Sigmoid colon (tissue), 7 donors: ENCODE measurements around the gene COL4A2. TPM values are rescaled to one million over a fixed set of nuclear protein-coding genes. Genes with fewer than 3 reads are reported as not detected.

ENCODE experiments used
- DNase-seq: peaks from one replicate; pipeline ENCODE4 v3.0.0-alpha.2; 2019
- H3K27ac ChIP-seq, 4 donors: fragments of 200-600 bp; sonication (generic); one replicate each; pipeline ENCODE4 v1.5.1; 2016 to 2019; ENCODE audit warnings: mild to moderate bottlenecking in 1 of 4
- H3K27me3 ChIP-seq, 3 donors: fragments of 200-600 bp; sonication (generic); one replicate each; pipeline ENCODE4 v1.5.1; 2019; ENCODE audit warnings: mild to moderate bottlenecking in 1 of 3
- H3K36me3 ChIP-seq, 4 donors: fragments of 200-600 bp; sonication (generic); one replicate each; pipeline ENCODE4 v1.5.1; 2016 to 2019
- H3K4me1 ChIP-seq, 4 donors: fragments of 200-600 bp; sonication (generic); one replicate each; pipeline ENCODE4 v1.5.1; 2017 to 2019
- H3K4me3 ChIP-seq, 4 donors: fragments of 200-600 bp; sonication (generic); one replicate each; pipeline ENCODE4 v1.5.1; 2017 to 2019; ENCODE audit warnings: mild to moderate bottlenecking in 2 of 4, moderate library complexity in 1 of 4
- H3K9me3 ChIP-seq, 4 donors: fragments of 200-600 bp in 3 of 4; sonication (generic) in 3 of 4; one replicate each; pipeline versions ENCODE4 v1.5.1 to v1.6.1; 2013 to 2019
- EP300 ChIP-seq, 4 donors: sonication (generic); formaldehyde crosslinking; IDR thresholded peaks; one replicate each; pipeline ENCODE4 v1.6.1; 2017; ENCODE audit warnings: antibody characterized with exemption in 4 of 4
- POLR2A ChIP-seq, 2 donors: fragments of 450-650 bp; IDR thresholded peaks; one replicate each; pipeline ENCODE4 v1.6.1; 2016; ENCODE audit warnings: antibody characterized with exemption in 2 of 2, mild to moderate bottlenecking in 2 of 2, moderate library complexity in 2 of 2
- POLR2AphosphoS5 ChIP-seq, 4 donors: sonication (generic); formaldehyde crosslinking; IDR thresholded peaks; one replicate each; pipeline ENCODE4 v1.6.1; 2017; ENCODE audit warnings: antibody characterized with exemption in 4 of 4
- WGBS, 2 donors: extraction: QIAGEN DNeasy Blood & Tissue Kit; methylation state at CpG; one replicate each; pipeline ENCODE4 v1.1.7; 2013; 5-methylcytosine and 5-hydroxymethylcytosine counted together
- intact Hi-C: fragments of 100-400 bp; cut with DNase I; formaldehyde crosslinking; loops from one replicate; pipeline ENCODE4 v1.15.1; 2023
- polyA plus RNA-seq, 3 donors: library from polyadenylated mRNA; stranded (reverse); fragments of 200-250 nt; gene quantifications; one replicate each; pipeline ENCODE4 v1.2.3, GENCODE V29; 2013
- total RNA-seq, 4 donors: library from RNA; depleted of rRNA; stranded (reverse); fragments of >200 nt; gene quantifications; one replicate each; pipeline ENCODE4 v1.1.0, GENCODE V29; 2016
- TF ChIP-seq, protein P1 (sequence below), 4 experiments: fragments of 450-650 bp in 3 of 4; fragments of 200-600 bp in 1 of 4; IDR thresholded peaks; one replicate each; pipeline ENCODE4 v1.5.1; 2016 to 2019; ENCODE audit warnings: antibody characterized with exemption in 4 of 4, mild to moderate bottlenecking in 3 of 4, moderate library complexity in 2 of 4
- donor health status: healthy with polysubstance abuse.
- donor health status: Bipolar disorder and iron deficiency.
- donor health status: healthy.

COL4A2 gene
- total and polyA plus RNA-seq, 7 donors: 24.0 to 1,039 (median 306) TPM

DNA sequence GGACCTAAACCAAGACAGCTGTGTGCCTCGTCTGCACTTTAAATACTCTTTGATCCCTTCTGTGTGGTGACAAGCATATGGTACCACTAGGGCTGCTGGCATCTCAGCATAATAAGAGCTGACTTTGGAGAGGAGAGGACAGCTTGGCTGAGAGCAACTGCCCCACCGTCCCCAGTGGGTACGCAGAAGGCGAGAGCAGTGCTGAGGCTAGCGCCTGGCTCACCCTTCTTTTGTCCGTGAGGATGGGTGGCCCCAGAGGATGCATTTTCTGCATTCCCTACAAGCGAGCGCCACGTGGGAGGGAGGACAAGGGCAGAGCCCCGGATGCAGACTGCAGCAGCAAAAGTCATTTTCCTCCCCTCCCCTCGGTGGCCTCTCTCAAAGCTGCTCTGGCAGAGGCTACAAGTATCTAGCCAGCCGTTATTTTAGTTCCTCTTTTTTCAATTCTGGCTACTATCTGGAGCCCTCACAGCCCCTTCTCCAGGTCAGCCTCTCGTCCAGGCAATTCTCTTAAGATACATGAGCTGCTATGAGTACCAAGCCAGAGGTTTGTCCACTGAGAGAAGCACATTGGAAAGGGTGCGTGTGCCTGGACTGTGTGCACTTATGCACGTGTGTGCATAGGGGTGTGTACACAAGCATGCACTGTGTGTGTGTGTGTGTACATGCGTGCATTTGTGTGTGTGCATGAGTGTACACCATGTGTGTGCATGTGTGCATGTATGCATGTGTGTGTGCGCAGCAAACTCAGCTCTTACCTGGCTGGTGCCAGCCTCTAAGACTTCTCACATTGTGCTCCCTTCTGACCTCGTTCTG, 203.1 kb downstream of the COL4A2 start:
- no peak for TF ChIP-seq EP300 (IDR thresholded peaks at IDR 0.05)
- no peak for TF ChIP-seq POLR2A (IDR thresholded peaks at IDR 0.05)
- TF ChIP-seq, protein P1, sequence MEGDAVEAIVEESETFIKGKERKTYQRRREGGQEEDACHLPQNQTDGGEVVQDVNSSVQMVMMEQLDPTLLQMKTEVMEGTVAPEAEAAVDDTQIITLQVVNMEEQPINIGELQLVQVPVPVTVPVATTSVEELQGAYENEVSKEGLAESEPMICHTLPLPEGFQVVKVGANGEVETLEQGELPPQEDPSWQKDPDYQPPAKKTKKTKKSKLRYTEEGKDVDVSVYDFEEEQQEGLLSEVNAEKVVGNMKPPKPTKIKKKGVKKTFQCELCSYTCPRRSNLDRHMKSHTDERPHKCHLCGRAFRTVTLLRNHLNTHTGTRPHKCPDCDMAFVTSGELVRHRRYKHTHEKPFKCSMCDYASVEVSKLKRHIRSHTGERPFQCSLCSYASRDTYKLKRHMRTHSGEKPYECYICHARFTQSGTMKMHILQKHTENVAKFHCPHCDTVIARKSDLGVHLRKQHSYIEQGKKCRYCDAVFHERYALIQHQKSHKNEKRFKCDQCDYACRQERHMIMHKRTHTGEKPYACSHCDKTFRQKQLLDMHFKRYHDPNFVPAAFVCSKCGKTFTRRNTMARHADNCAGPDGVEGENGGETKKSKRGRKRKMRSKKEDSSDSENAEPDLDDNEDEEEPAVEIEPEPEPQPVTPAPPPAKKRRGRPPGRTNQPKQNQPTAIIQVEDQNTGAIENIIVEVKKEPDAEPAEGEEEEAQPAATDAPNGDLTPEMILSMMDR (IDR thresholded peaks at IDR 0.05): no peak
- no peak for TF ChIP-seq POLR2AphosphoS5 (IDR thresholded peaks at IDR 0.05)
- intact Hi-C loops: loop anchor here (5.0 kb wide), 1 partner anchor 52 kb away; the partner anchor contains the start of gene RAB20

DNA sequence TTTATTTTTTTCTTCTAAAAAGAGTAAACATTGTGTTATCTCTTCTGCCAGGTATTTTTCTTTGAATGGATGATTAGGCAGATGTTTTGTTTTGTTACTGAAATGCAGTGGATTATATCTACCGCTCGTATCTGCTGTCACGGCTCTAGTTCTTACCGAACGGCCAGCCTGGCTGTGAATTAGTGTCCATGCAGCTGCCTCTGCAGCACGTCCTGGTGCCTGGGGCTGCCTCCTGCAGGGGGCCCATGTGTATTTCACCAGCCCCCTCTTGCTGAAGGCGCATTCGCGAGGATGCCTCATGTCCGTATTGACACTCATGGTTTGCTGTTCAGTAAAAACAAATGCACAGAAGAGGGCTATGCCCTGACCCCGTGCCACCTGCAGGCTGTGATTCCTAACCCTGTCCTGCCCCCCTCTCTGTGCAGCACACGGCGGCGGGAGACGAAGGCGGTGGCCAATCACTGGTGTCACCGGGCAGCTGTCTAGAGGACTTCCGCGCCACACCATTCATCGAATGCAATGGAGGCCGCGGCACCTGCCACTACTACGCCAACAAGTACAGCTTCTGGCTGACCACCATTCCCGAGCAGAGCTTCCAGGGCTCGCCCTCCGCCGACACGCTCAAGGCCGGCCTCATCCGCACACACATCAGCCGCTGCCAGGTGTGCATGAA, 204.6 kb downstream of the COL4A2 start:
- no peaks in the 10 kb centered on the region for H3K27me3 ChIP-seq
- no peaks in the 10 kb centered on the region for H3K9me3 ChIP-seq
- TF ChIP-seq, protein P1 (IDR thresholded peaks at IDR 0.05): no peak
- no peak for TF ChIP-seq POLR2AphosphoS5 (IDR thresholded peaks at IDR 0.05)
- TF ChIP-seq POLR2A (IDR thresholded peaks at IDR 0.05): no peak
- no peak for TF ChIP-seq EP300 (IDR thresholded peaks at IDR 0.05)
- intact Hi-C loops: no loop called here
- 94 to 96% methylated on average over 31 of the region's 31 CpGs for WGBS, 2 donors
- H3K4me1 ChIP-seq: peaks cover 0 to 36% (median 24%) of the 10 kb centered on the region in 4 donors
- no peak overlapping the region for H3K27ac ChIP-seq
- peaks cover 36 to 79% (median 54%) of the 10 kb centered on the region in 4 donors for H3K36me3 ChIP-seq
- DNase-seq: peak; percentile 64
- no peak overlapping the region for H3K4me3 ChIP-seq

More for the DNA sequence above, 203.1 kb downstream of the COL4A2 start:
- peak overlapping the region; percentile 18 to 61 (median 48) for H3K27ac ChIP-seq
- H3K9me3 ChIP-seq: no peaks in the 10 kb centered on the region
- 61 to 80% methylated on average over 18 of the region's 18 CpGs for WGBS, 2 donors
- H3K27me3 ChIP-seq: no peaks in the 10 kb centered on the region
- H3K4me3 ChIP-seq: no peak overlapping the region
- DNase-seq: no peak
- H3K4me1 ChIP-seq: peaks cover 0 to 50% (median 34%) of the 10 kb centered on the region in 4 donors
- peaks cover 36 to 94% (median 67%) of the 10 kb centered on the region in 4 donors for H3K36me3 ChIP-seq

- Histone ChIP-seq H3K27me3 (no peaks in the 10 kb centered on the region), H3K4me1 (peaks cover 0 to 30% (median 17%) of the 10 kb centered on the region in 4 donors), H3K9me3 (no peaks in the 10 kb centered on the region), H3K36me3 (peaks cover 36 to 73% (median 52%) of the 10 kb centered on the region in 4 donors), H3K4me3 (no peak overlapping the region), H3K27ac (no peak overlapping the region)
- intact Hi-C loops: no loop called here
- TF ChIP-seq POLR2AphosphoS5 (IDR thresholded peaks at IDR 0.05): no peak
- TF ChIP-seq, protein P1 (IDR thresholded peaks at IDR 0.05): no peak
- no peak for TF ChIP-seq POLR2A (IDR thresholded peaks at IDR 0.05)
- TF ChIP-seq EP300 (IDR thresholded peaks at IDR 0.05): no peak
- no peak for DNase-seq
- WGBS, 2 donors: 83 to 87% methylated on average over 17 of the region's 17 CpGs
These were observed 205.2 kb downstream of the COL4A2 start for GRCh38 chr13:110512198-110512740.

DNA sequence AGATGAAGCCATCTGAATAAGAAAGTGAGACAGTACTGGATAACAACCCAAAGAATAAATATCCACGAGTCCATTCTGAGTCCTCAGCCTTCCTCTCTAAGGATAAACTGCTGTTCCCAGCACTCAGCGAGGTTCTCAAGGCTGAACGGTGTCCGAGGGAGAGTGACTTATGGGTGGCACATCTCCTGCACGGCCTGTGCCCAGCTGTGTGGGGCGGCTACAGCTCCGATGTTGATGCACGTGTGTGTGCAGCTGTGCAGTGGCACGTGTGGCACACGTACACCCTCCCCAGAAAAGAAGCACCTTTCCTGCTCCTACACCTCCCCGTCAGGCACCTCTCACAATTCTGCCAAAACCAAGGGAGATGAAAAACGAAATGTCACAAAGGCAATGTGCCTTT, 209.4 kb downstream of the COL4A2 start:
- H3K4me1 ChIP-seq: peaks cover 0 to 19% (median 16%) of the 10 kb centered on the region in 4 donors
- H3K4me3 ChIP-seq: no peak overlapping the region
- TF ChIP-seq, protein P1 (IDR thresholded peaks at IDR 0.05): no peak
- TF ChIP-seq POLR2A (IDR thresholded peaks at IDR 0.05) (no peak), POLR2AphosphoS5 (IDR thresholded peaks at IDR 0.05) (no peak)
- DNase-seq: no peak
- H3K9me3 ChIP-seq: no peaks in the 10 kb centered on the region
- peaks cover 16 to 32% (median 24%) of the 10 kb centered on the region in 4 donors for H3K36me3 ChIP-seq
- intact Hi-C loops: no loop called here
- no peak overlapping the region for H3K27ac ChIP-seq
- no peaks in the 10 kb centered on the region for H3K27me3 ChIP-seq
- 77 to 84% methylated on average over 12 of the region's 12 CpGs for WGBS, 2 donors
